OCI-LY3 (cell line): ENCODE data around the gene FBXO46.

Source experiments
- H2AFZ ChIP-seq: fragments of 200-600, 300-600 bp; shearing (Covaris generic); 2 replicates; pipeline ENCODE4 v1.6.0; 2014; ENCODE audit warnings: antibody characterized with exemption, low read depth, low read length
- H3K27ac ChIP-seq: fragments of 200-600, 300-600 bp; sonication (generic); 2 replicates; pipeline ENCODE4 v1.5.1; 2014; ENCODE audit warnings: mild to moderate bottlenecking, low read length, moderate library complexity, mixed read lengths
- H3K27me3 ChIP-seq: fragments of 200-600, 300-600 bp; sonication (generic); 2 replicates; pipeline ENCODE4 v1.6.1; 2014; ENCODE audit warnings: low read depth, low read length, mixed read lengths
- H3K36me3 ChIP-seq: fragments of 200-600, 300-600 bp; sonication (generic); replicated peaks from 2 replicates; pipeline ENCODE3; 2014; ENCODE audit warnings: low read depth, low read length, mixed read lengths
- H3K4me1 ChIP-seq: fragments of 300-600, 200-600 bp; sonication (generic); 2 replicates; pipeline ENCODE4 v1.6.1; 2014; ENCODE audit warnings: low read length, mixed read lengths
- H3K4me2 ChIP-seq: fragments of 200-600, 300-600 bp; sonication (generic); 2 replicates; pipeline ENCODE4 v1.6.1; 2014; ENCODE audit warnings: low read length, mixed read lengths
- H3K4me3 ChIP-seq: fragments of 300-600, 200-600 bp; sonication (generic); 2 replicates; pipeline ENCODE4 v1.5.1; 2014; ENCODE audit warnings: antibody characterized with exemption, mild to moderate bottlenecking, low read length, moderate library complexity
- H3K79me2 ChIP-seq: fragments of 300-600, 200-600 bp; shearing (Covaris generic); 2 replicates; pipeline ENCODE4 v1.6.1; 2014; ENCODE audit warnings: mild to moderate bottlenecking, low read length, mixed read lengths
- H3K9ac ChIP-seq: fragments of 300-600, 200-600 bp; shearing (Covaris generic); 2 replicates; pipeline ENCODE4 v1.6.0; 2014; ENCODE audit warnings: mild to moderate bottlenecking, low read length, moderate library complexity
- H3K9me3 ChIP-seq: fragments of 200-600, 300-600 bp; shearing (Covaris generic); 2 replicates; pipeline ENCODE4 v1.6.1; 2014; ENCODE audit warnings: low read length, mixed read lengths; ENCODE audit not compliant: insufficient read depth
- H4K20me1 ChIP-seq: fragments of 200-600, 300-600 bp; sonication (generic); 2 replicates; pipeline ENCODE4 v1.6.1; 2016; ENCODE audit warnings: low read length, mixed read lengths; ENCODE audit not compliant: insufficient read depth
- CTCF ChIP-seq: fragments of 200-600, 300-600 bp; sonication (generic); IDR thresholded peaks from 2 replicates; pipeline ENCODE4 v1.5.1; 2014; ENCODE audit warnings: antibody characterized with exemption, low read length, low read depth
- EZH2phosphoT487 ChIP-seq: fragments of 200-600 bp; shearing (Covaris generic); IDR thresholded peaks from 2 replicates; pipeline ENCODE4 v1.6.1; 2018; ENCODE audit warnings: antibody characterized with exemption, mixed run types, low read depth

Gene FBXO46, protein sequence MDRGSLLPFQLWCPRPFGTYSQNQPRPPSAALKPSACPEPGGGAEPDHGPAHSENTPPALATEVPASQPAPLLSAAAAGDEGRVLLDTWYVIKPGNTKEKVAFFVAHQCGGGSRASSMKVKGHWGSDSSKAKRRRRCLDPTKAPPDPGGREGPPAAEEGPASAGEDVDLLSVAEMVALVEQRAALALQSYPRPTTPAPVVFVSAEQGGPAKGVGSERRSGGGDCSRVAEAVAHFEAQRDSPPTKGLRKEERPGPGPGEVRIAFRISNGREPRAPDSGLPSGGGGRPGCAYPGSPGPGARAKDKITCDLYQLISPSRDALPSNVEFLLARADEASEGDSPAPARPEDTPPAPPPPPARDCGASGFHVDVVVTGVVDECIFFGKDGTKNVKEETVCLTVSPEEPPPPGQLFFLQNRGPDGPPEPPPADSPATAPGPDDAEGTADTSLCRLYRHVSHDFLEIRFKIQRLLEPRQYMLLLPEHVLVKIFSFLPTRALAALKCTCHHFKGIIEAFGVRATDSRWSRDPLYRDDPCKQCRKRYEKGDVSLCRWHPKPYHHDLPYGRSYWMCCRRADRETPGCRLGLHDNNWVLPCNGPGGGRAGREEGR

DNA sequence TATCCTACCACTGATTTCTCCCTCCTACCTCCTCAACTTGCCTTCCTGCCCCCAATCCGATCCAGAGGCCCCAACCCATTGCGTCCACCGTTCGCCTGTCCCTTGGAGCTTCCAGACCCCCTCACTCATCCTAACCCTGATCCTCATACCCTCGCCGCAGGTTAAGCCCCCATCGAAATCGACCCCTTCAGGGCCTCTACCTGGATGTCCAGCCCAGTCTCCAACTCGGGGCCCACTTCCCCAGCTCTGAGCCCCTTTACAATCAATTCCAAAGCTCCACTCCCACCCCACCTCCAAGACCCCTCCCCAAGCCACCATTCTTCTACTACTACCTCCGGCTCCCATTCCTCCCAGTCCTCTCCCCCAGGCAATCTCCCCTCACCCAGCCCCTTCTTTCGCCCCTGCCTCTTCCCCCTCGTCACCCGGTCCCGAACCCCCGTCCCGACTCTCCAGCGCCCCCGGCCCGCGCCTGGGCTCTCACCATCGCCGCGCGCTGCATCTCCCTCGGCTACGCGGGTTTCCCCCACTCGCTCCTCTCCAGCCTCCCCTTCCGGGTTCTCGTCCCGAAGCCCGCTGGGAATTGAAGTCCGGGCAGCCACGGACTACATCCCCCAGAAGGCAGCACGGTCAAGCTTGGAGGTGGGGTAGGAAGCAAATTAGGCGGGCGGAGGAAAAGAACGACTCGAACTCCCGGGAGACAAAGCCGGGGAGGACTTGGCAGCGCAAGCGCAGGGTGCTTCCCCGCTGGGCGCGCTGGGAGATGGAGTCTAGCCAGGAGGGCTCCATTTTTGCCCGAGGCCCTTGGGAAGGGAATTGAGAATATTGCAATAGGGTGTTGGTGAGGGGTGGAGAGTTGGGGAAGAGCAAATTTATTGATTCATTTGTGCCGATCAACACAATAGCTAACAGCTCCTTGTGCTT is at the start of gene FBXO46:
Gene FBXO46, minus strand, starts transcription at position 529 of the 921 bp plus-strand sequence. CDS start 17,401 bp downstream, outside the sequence.
- Histone ChIP-seq H3K27me3 (no peaks in the 10 kb centered on the region), H3K4me2 (peak within 1 kb of the TSS; percentile 81), H3K9ac (peak within 1 kb of the TSS; percentile 97), H2AFZ (peak within 1 kb of the TSS; percentile 22), H3K79me2 (peaks cover 51% of the 10 kb centered on the region), H3K4me1 (peaks cover 6% of the 10 kb centered on the region), H3K4me3 (peak within 1 kb of the TSS; percentile 89), H4K20me1 (0 out of 2 replicates have a peak, but pooled peaks cover 7% of the 10 kb centered on the region), H3K9me3 (no peaks in the 10 kb centered on the region), H3K36me3 (no peaks in the 10 kb centered on the region), H3K27ac (peak within 1 kb of the TSS; percentile 55)
- no peak for TF ChIP-seq EZH2phosphoT487
- peak; percentile 55 for TF ChIP-seq CTCF

DNA sequence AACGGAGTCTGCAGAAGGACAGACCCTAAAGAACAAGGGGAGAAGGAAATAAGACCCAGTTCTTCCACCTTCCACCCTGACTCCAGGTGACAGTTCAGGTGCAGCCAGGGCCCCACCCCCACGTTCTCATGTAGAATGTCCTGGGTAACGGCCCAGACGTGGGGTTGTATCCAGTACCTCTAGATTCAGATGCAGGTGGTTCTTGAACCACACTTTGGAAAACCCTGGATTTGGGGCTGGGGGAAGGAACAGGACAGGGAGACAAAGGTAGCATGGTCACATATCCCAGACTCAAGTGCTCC is 49.4 kb upstream of the FBXO46 start:
- Histone ChIP-seq H2AFZ (no peak overlapping the region), H3K4me3 (peak overlapping the region; percentile 77), H4K20me1 (0 out of 2 replicates have a peak, but pooled peaks cover 6% of the 10 kb centered on the region), H3K4me2 (peak overlapping the region; percentile 77), H3K79me2 (no peaks in the 10 kb centered on the region), H3K4me1 (peaks cover 31% of the 10 kb centered on the region), H3K36me3 (peaks cover 4% of the 10 kb centered on the region), H3K27me3 (no peaks in the 10 kb centered on the region), H3K27ac (peak overlapping the region; percentile 10; the same call in 1 of the 2 replicates), H3K9ac (peak overlapping the region; percentile 52; the same call in 1 of the 2 replicates), H3K9me3 (no peaks in the 10 kb centered on the region)
- TF ChIP-seq EZH2phosphoT487 (no peak), CTCF (no peak)

DNA sequence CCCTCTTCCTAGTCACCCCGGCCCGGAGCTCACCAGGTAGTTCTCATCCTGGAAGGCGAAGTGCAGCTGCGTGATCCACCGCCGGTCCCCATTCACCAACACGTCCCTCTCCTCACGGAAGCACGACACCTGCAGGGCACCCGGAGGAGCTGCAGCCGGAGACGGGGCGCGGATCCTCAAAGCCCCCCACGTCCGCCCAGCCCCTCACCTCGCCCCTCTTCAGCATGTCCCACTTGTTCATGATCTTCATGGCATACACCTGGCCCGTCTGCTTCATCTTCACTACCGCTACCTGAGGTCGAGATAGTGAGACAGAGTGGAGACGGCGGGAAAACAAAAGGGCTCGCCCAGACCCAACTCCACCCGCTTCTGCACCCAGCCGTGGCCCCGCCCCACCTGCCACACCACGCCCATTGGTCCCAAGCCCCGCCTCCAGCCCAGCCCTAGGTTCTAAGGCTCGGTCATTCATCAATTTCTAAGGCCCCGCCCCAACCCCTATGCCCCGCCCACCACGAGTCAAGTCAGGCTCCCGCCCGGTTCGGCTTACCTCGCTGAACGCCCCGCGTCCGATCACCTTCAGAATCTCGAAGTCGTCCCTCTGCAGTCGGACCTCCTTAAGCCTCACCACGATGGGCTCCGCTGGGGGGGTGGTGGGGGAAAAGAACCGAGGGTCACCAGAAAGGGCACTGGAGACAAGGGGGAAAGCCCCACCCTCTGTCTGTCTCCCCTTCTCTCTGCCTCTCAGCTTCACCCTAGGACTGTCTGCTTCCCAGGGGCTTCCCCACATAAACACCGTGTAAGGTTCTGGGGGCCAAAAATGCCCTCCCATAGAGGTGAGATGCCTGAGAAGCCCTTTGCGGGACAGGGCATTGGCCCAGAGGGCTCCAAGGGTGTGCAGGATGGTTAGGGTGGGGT is 48.8 kb upstream of the FBXO46 start:
- H3K9ac ChIP-seq = peak overlapping the region; percentile 54

More for the DNA sequence above, 48.8 kb upstream of the FBXO46 start:
- Histone ChIP-seq H3K9me3 (no peaks in the 10 kb centered on the region), H3K36me3 (peaks cover 4% of the 10 kb centered on the region), H3K4me1 (peaks cover 31% of the 10 kb centered on the region), H3K79me2 (no peaks in the 10 kb centered on the region), H3K4me3 (peak overlapping the region; percentile 77), H2AFZ (peak overlapping the region; percentile 78), H3K4me2 (peak overlapping the region; percentile 77), H3K27ac (peak overlapping the region; percentile 10; the same call in 1 of the 2 replicates), H3K27me3 (no peaks in the 10 kb centered on the region), H4K20me1 (0 out of 2 replicates have a peak, but pooled peaks cover 3% of the 10 kb centered on the region)
- TF ChIP-seq EZH2phosphoT487 (no peak), CTCF (peak; percentile 97)
